Esophagus squamous epithelium (tissue), 5 donors: ENCODE results near the gene TOMM20. TPM values are rescaled to one million over a fixed set of nuclear protein-coding genes. Genes with fewer than 3 reads are reported as not detected.
"Not testable (repeated sequence)": the region's sequence is repeated elsewhere in the genome, so short reads cannot be mapped to it uniquely, and the experiment has no call there.

Experiments used
- DNase-seq: peaks from one replicate; lab custom pipeline; 2025; lab: John Stamatoyannopoulos, UW
- H3K27ac ChIP-seq, 4 donors: fragments of 200-600 bp; sonication (generic); one replicate each; pipeline ENCODE4 v1.5.1; 2016 to 2019; ENCODE audit warnings: mild to moderate bottlenecking in 1 of 4
- H3K27me3 ChIP-seq, 4 donors: fragments of 200-600 bp; sonication (generic); 1 replicate in 3 of 4; 2 replicates in 1 of 4; pipeline versions ENCODE4 v1.5.1 to v1.6.0; 2017 to 2021; ENCODE audit warnings: antibody characterized with exemption in 1 of 4
- H3K36me3 ChIP-seq, 3 donors: fragments of 200-600 bp; sonication (generic); one replicate each; pipeline ENCODE4 v1.5.1; 2016 to 2019
- H3K4me1 ChIP-seq, 3 donors: fragments of 200-600 bp; sonication (generic); one replicate each; pipeline ENCODE4 v1.5.1; 2017 to 2019
- H3K4me3 ChIP-seq, 4 donors: fragments of 200-600 bp; sonication (generic); 1 replicate in 3 of 4; 2 replicates in 1 of 4; pipeline ENCODE4 v1.5.1; 2016 to 2019; ENCODE audit warnings: mild to moderate bottlenecking in 2 of 4, moderate library complexity in 1 of 4
- H3K9me3 ChIP-seq, 3 donors: fragments of 200-600 bp; sonication (generic); one replicate each; pipeline ENCODE4 v1.5.1; 2016 to 2019
- CTCF ChIP-seq, 6 experiments: fragments of 450-650 bp in 4 of 6; fragments of 200-600 bp in 2 of 6; sonication (generic) in 2 of 6; IDR thresholded peaks; one replicate each; pipeline ENCODE4 v1.5.1; 2016 to 2019; ENCODE audit warnings: antibody characterized with exemption in 6 of 6, mild to moderate bottlenecking in 4 of 6, moderate library complexity in 4 of 6
- POLR2A ChIP-seq, 4 donors: fragments of 450-650 bp; IDR thresholded peaks; one replicate each; pipeline ENCODE4 v1.6.1; 2017; ENCODE audit warnings: antibody characterized with exemption in 4 of 4, mild to moderate bottlenecking in 4 of 4, moderate library complexity in 3 of 4
- WGBS, 2 donors: methylation state at CpG; one replicate each; pipeline ENCODE4 v1.1.5; 2018; 5-methylcytosine and 5-hydroxymethylcytosine counted together
- intact Hi-C: fragments of 100-400 bp; cut with DNase I; formaldehyde crosslinking; loops from one replicate; pipeline ENCODE4 v1.15.0; 2022
- total RNA-seq, 4 donors: library from RNA; depleted of rRNA; stranded (reverse); fragments of >200 nt; gene quantifications; one replicate each; pipeline ENCODE4 v1.1.0, GENCODE V29; 2016
- donor health status: DM: yes; HTN: yes; CAD: no.

Gene TOMM20
- total RNA-seq, 4 donors from 2014 or later, result 36.4 to 117 (median 84.1) TPM

- no peak for DNase-seq
- WGBS, 2 donors, result 48 to 62% methylated on average over 6 to 13 of the region's 13 CpGs
- H3K27me3 ChIP-seq, result no peaks in the 10 kb centered on the region
- H3K27ac ChIP-seq, result no peak overlapping the region
- no peaks in the 10 kb centered on the region for H3K9me3 ChIP-seq
- H3K4me1 ChIP-seq, result peaks cover 0 to 33% (median 16%) of the 10 kb centered on the region in 3 donors
- no peak for TF ChIP-seq CTCF (IDR thresholded peaks at IDR 0.05)
- TF ChIP-seq POLR2A (IDR thresholded peaks at IDR 0.05), result no peak
- intact Hi-C loops, result loop anchor here (10.0 kb wide), 1 partner anchor 315 kb away; no protein-coding TSS in a partner anchor
- no peaks in the 10 kb centered on the region for H3K36me3 ChIP-seq
- no peak overlapping the region for H3K4me3 ChIP-seq
These were observed 28.4 kb downstream of the TOMM20 start for GRCh38 chr1:235100194-235100772.

- Histone ChIP-seq H3K27me3 (no peaks in the 10 kb centered on the region), H3K4me1 (peaks cover 0 to 22% (median 10%) of the 10 kb centered on the region in 3 donors), H3K4me3 (no peak overlapping the region), H3K9me3 (no peaks in the 10 kb centered on the region), H3K27ac (no peak overlapping the region), H3K36me3 (no peaks in the 10 kb centered on the region)
- DNase-seq, result no peak
- intact Hi-C loops, result no loop called here
- no peak for TF ChIP-seq CTCF (IDR thresholded peaks at IDR 0.05)
- WGBS, 2 donors, result 92 to 96% methylated on average over 9 of the region's 9 CpGs
These were observed 29.6 kb downstream of the TOMM20 start for GRCh38 chr1:235098991-235099390.

GRCh38 chr1:235098547-235098946, 30.1 kb downstream of the TOMM20 start:
- TF ChIP-seq CTCF (IDR thresholded peaks at IDR 0.05) (no peak), POLR2A (IDR thresholded peaks at IDR 0.05) (no peak)
- Histone ChIP-seq H3K27ac (no peak overlapping the region), H3K4me1 (peaks cover 2 to 22% (median 8%) of the 10 kb centered on the region in 3 donors), H3K36me3 (no peaks in the 10 kb centered on the region), H3K9me3 (no peaks in the 10 kb centered on the region), H3K4me3 (no peak overlapping the region), H3K27me3 (no peaks in the 10 kb centered on the region)
- DNase-seq, result no peak
- intact Hi-C loops, result no loop called here
- 80 to 83% methylated on average over 6 of the region's 6 CpGs for WGBS, 2 donors

- intact Hi-C loops, DNase-seq, H3K9me3 ChIP-seq, H3K27me3 ChIP-seq, H3K36me3 ChIP-seq, H3K27ac ChIP-seq, H3K4me3 ChIP-seq: not testable (repeated sequence)
- peaks cover 9 to 19% (median 9%) of the 10 kb centered on the region in 3 donors for H3K4me1 ChIP-seq
- WGBS, 2 donors, result 82 to 86% methylated on average over 3 to 4 of the region's 14 CpGs
These were observed 31.1 kb downstream of the TOMM20 start for GRCh38 chr1:235097501-235097900.

- TF ChIP-seq CTCF (IDR thresholded peaks at IDR 0.05) (no peak), POLR2A (IDR thresholded peaks at IDR 0.05) (no peak)
- H3K9me3 ChIP-seq, result no peaks in the 10 kb centered on the region
- peaks cover 9 to 14% (median 9%) of the 10 kb centered on the region in 3 donors for H3K4me1 ChIP-seq
- DNase-seq, result no peak
- intact Hi-C loops, result no loop called here
- H3K36me3 ChIP-seq, result no peaks in the 10 kb centered on the region
- H3K27me3 ChIP-seq, result no peaks in the 10 kb centered on the region
- 81 to 82% methylated on average over 6 of the region's 6 CpGs for WGBS, 2 donors
- H3K4me3 ChIP-seq, result no peak overlapping the region
- no peak overlapping the region for H3K27ac ChIP-seq
These were observed 32.6 kb downstream of the TOMM20 start for GRCh38 chr1:235095938-235096562.
